HG02678 (cell line): ENCODE data around the gene ADK.
"Not testable (repeated sequence)": the region's sequence is repeated elsewhere in the genome, so short reads cannot be mapped to it uniquely, and the experiment has no call there.

ENCODE experiments used
- ATAC-seq: cut with Tn5 transposase; IDR thresholded peaks from one replicate; pipeline ENCODE4 v1.9.1; 2021; ENCODE audit warnings: mild to moderate bottlenecking, moderate library complexity; ENCODE audit not compliant: unreplicated experiment

ADK gene

GRCh38 chr10:74178042-74178791, 27.2 kb downstream of the ADK start:
- ATAC-seq = no peak

GRCh38 chr10:74179111-74179710, 28.2 kb downstream of the ADK start:
- ATAC-seq = no peak

DNA sequence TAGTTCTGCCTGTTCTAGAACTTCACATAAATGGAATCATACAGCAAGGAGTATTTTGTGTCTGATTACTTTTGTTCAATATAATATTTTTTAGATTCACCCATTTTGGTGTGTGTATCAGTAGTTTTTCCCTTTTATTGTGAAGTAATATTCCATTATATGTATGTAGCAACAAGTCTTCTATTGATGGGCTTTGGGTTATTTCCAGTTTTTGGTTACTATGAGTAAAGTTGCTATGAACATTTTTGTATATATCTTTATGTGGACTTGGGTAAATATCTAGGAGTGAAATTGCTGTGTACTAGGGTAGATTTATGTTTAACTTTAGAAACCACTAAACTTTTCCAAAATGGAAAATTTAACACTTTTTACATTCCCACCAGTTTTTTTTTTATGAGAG, 35.7 kb downstream of the ADK start:
- no peak for ATAC-seq

DNA sequence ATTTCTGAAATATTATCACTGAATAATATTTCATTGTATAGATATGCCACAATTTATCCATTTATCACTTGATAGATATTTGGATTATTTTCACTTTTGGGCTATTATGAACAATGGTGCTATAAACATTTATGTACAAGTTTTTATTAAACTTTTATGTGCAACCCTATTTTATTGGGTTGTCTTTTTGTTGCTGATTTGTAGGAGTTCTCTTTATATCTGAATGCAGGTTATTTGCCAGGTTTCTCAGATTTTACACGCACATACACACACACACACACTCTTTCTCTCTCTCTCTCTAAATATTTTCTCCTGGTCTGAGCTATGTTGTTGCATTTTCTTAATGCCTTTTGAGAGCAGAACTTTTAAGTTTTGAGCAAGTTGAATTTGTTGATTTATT, 36.2 kb downstream of the ADK start:
- no peak for ATAC-seq

- ATAC-seq = not testable (repeated sequence)
Measured at GRCh38 chr10:74188617-74189016, 37.6 kb downstream of the ADK start.

- peak; percentile 85 for ATAC-seq
Measured at GRCh38 chr10:74189999-74190421, 39.0 kb downstream of the ADK start.

GRCh38 chr10:74190494-74190893, 39.5 kb downstream of the ADK start:
- no peak for ATAC-seq

GRCh38 chr10:74194545-74194944, 43.5 kb downstream of the ADK start:
- ATAC-seq = no peak

GRCh38 chr10:74194999-74195398, 44.0 kb downstream of the ADK start:
- no peak for ATAC-seq

GRCh38 chr10:74199315-74199714, 48.3 kb downstream of the ADK start:
- ATAC-seq = no peak

DNA sequence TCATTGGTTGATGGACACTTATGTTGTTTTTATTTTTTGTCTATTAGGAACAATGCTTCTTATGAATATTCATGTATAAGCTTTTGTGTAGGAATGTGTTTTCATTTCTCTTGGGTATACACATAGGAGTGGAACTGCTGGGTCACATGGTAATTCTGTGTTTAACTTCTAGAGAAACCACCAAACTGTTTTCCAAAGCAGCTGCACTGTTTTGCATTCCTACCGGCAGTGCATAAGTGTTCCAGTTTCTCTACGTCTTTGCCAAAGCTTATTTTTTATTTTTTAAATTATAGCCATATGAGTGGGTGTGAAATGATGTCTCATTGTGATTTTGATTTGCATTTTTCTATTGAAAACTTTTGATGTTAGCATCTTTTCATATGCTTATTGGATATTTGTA, 51.3 kb downstream of the ADK start:
- no peak for ATAC-seq

DNA sequence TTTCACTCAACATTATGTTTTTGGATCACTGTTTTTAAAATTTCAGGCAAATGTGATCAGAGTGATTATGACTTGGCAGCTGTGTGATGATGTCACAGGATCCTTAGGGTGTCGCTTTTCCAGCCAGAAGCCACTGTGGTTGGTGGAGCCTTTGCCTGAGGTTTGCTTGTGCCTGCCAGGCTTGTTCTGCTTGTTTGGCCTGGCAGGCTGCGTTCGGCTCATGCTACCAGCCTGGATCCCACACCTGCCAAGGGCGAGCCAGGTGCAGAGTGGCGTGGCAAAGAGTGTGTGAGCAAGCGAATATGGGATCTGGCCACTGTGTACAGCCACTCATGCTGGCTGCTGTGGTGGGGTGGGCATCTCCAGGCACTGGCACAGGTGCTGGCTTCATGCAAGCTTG, 55.7 kb downstream of the ADK start:
- ATAC-seq = no peak

GRCh38 chr10:74207691-74208480, 56.9 kb downstream of the ADK start:
- ATAC-seq = no peak

GRCh38 chr10:74208997-74209396, 58.0 kb downstream of the ADK start:
- no peak for ATAC-seq

GRCh38 chr10:74213019-74213418, 62.0 kb downstream of the ADK start:
- ATAC-seq = no peak

DNA sequence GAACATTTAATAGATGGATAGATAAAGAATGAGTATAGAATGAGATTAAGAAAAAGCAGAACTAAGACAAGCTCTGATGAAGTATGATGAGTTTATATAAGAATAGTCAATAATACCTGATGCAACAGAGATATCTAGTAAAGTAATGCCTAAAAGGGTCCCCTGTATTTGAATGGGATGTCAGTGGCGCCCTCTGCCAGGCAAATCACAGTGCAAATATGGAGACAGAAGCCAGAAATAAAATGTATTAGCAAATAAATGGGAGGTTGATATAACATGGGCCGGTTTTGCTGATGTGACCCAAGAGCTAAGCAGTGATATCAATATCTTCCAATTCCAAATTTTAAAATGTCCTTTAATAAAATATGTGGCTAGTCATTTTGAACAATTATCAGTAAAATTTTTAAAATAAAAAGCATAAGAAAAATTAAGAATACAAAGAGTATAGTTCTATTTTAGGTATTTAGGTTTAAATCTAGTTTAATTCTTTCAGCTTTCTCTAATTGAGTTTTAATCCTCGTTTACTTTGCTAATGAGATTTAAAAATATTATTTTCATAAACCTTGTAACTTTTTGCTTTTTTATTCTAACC, 62.6 kb downstream of the ADK start:
- no peak for ATAC-seq

DNA sequence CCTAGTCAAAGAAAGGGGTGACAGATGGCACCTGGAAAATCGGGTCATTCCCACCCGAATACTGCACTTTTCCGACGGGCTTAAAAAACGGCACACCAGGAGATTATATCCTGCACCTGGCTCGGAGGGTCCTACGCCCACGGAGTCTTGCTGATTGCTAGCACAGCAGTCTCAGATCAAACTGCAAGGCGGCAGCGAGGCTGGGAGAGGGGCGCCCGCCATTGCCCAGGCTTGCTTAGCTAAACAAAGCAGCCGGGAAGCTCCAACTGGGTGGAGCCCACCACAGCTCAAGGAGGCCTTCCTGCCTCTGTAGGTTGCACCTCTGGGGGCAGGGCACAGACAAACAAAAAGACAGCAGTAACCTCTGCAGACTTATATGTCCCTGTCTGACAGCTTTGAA, 66.1 kb downstream of the ADK start:
- ATAC-seq = not testable (repeated sequence)

GRCh38 chr10:74222467-74222866, 71.4 kb downstream of the ADK start:
- ATAC-seq = not testable (repeated sequence)

DNA sequence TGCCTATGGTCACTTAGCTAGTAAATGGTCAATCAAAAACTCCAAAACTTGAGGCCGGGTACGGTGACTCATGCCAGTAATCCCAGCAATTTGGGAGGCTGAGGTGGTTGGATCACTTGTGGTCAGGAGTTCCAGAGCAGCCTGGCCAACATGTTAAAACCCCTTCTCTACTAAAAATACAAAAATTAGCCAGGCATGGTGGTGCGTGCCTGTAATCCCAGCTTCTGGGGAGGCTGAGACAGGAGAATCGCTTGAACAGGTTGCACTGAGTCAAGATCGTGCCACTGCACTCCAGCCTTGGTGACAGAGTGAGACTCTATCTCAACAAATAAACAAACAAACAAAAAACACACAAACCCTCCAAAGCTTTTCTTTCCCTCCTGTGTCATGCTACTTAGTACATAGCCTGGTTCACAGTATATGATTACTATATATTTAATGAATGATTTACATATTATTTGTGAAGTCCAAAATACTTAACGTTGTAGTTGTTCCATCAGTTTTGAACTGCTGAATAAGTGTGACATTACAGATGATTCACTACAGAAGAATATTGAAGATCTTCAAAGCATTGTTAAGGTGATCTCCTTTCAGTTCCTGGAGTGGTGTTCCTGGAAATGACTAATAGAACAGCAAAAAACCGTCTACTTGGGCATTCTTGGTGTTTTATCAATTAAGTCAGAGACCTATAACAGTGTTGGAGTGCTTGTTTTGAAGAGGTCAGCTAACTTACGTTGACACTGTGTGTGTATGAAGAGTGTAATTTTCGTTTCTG, 72.9 kb downstream of the ADK start:
- ATAC-seq = no peak

DNA sequence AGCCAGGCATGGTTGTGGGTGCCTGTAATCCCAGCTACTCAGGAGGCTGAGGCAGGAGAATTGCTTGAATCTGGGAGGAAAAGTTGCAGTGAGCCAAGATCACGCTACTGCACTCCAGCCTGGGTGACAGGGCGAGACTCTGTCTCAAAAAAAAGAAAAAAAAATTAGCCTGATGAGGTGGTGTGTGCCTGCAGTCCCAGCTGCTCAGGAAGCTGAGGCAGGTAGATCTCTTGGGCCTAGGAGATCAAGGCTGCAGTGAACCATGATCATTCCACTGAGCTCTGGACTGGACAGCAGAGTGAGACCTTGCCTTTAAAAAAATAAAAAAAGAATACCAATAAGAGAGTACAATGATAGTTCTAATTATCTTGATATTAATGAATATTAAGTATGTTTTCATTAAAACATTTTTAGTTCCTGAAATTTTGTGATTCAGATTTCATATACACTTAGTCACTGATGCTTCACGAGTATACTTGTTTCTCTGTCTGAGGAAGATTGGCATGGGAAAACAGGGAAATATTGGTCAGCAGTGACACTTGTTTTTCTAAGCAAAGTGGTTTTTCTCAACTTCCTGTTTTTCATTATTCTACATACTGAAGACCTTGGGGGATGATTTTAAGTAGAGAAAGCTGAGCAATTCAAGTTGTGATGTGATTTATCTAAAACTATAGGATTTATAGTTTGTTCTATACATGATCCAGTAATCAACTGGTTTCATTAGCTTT, 76.8 kb downstream of the ADK start:
- ATAC-seq = no peak
